Lower leg skin (tissue), 4 donors: ENCODE measurements around the gene PARD6G. TPM values are rescaled to one million over a fixed set of nuclear protein-coding genes. Genes with fewer than 3 reads are reported as not detected.

ENCODE experiments used
- DNase-seq, 2 donors: peaks; one replicate each; pipeline ENCODE4 v3.0.0-alpha.2; 2019; ENCODE audit warnings: low spot score in 2 of 2
- H3K4me3 ChIP-seq: fragments of 200-600 bp; sonication (generic); 2 replicates; pipeline ENCODE4 v1.5.1; 2017; ENCODE audit warnings: mild to moderate bottlenecking, low read depth; ENCODE audit not compliant: poor library complexity, severe bottlenecking
- POLR2A ChIP-seq, 2 donors: fragments of 450-650 bp; IDR thresholded peaks; one replicate each; pipeline ENCODE4 v1.6.1; 2016 to 2017; ENCODE audit warnings: antibody characterized with exemption in 2 of 2, mild to moderate bottlenecking in 1 of 2, moderate library complexity in 1 of 2
- WGBS, 2 donors: methylation state at CpG; one replicate each; pipeline ENCODE4 v1.1.5; 2018; 5-methylcytosine and 5-hydroxymethylcytosine counted together
- intact Hi-C: fragments of 100-400 bp; cut with DNase I; formaldehyde crosslinking; loops from one replicate; pipeline ENCODE4 v1.15.0; 2023; ENCODE audit warnings: low total_unique reads
- total RNA-seq, 4 donors: library from RNA; depleted of rRNA; stranded (reverse); fragments of >200 nt; gene quantifications; one replicate each; pipeline ENCODE4 v1.1.0, GENCODE V29; 2016
- TF ChIP-seq, protein P1 (sequence below), 3 donors: fragments of 450-650 bp; IDR thresholded peaks; one replicate each; pipeline ENCODE4 v1.5.1; 2016; ENCODE audit warnings: antibody characterized with exemption in 3 of 3, mild to moderate bottlenecking in 3 of 3, moderate library complexity in 2 of 3

PARD6G gene
- total RNA-seq, 4 donors from 2014 or later: 89.6 to 122 (median 101) TPM

DNA sequence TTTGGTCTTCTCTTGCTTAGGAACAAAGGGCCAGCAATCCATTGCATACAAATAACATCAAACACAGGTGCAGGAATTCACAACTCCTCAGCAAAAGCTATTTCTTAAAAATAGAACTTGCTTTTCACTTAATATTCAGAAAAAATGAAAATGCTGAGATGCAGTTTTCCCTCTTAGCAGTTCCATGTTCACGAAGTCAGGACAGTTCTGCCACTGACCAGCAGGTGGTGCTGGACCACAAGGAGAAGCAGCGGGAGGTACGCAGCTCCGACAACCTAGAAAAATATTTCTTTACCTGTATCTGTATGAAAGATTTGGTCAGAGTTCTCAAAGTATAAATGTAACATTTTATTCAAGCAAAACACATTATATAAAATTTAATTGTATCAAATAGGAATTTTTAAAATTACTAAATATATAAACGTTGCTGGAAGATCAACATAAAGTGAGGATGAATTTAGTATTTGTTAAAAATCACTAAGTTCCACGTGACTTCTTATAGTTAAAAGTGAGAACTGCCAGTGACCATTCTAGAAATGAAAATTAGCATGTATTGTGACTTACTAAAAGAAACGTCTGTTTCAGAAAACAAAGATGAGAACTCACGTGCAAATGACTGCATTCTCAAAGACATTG lies 89.5 kb downstream of the PARD6G start:
- TF ChIP-seq POLR2A (IDR thresholded peaks at IDR 0.05): no peak
- TF ChIP-seq, protein P1, sequence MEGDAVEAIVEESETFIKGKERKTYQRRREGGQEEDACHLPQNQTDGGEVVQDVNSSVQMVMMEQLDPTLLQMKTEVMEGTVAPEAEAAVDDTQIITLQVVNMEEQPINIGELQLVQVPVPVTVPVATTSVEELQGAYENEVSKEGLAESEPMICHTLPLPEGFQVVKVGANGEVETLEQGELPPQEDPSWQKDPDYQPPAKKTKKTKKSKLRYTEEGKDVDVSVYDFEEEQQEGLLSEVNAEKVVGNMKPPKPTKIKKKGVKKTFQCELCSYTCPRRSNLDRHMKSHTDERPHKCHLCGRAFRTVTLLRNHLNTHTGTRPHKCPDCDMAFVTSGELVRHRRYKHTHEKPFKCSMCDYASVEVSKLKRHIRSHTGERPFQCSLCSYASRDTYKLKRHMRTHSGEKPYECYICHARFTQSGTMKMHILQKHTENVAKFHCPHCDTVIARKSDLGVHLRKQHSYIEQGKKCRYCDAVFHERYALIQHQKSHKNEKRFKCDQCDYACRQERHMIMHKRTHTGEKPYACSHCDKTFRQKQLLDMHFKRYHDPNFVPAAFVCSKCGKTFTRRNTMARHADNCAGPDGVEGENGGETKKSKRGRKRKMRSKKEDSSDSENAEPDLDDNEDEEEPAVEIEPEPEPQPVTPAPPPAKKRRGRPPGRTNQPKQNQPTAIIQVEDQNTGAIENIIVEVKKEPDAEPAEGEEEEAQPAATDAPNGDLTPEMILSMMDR (IDR thresholded peaks at IDR 0.05): peak in 1 of 3 donors; percentile 65
- intact Hi-C loops: no loop called here
- peak; percentile 72 to 94 for DNase-seq
- 38 to 41% methylated on average over 8 of the region's 8 CpGs for WGBS, 2 donors
- no peak overlapping the region for H3K4me3 ChIP-seq

GRCh38 chr18:80154293-80154692 lies 93.0 kb downstream of the PARD6G start:
- H3K4me3 ChIP-seq: no peak overlapping the region
- TF ChIP-seq POLR2A (IDR thresholded peaks at IDR 0.05): no peak
- TF ChIP-seq, protein P1 (IDR thresholded peaks at IDR 0.05): no peak
- intact Hi-C loops: no loop called here
- peak in 1 of 2 donors; percentile 81 for DNase-seq
- 59 to 69% methylated on average over 6 of the region's 6 CpGs for WGBS, 2 donors

GRCh38 chr18:80149667-80150066 lies 97.6 kb downstream of the PARD6G start:
- intact Hi-C loops: no loop called here

GRCh38 chr18:80148326-80149199 lies 98.8 kb downstream of the PARD6G start:
- WGBS, 2 donors: 48 to 63% methylated on average over 34 of the region's 34 CpGs
- peak in 1 of 2 donors; percentile 84 for DNase-seq
- no peak for TF ChIP-seq POLR2A (IDR thresholded peaks at IDR 0.05)
- TF ChIP-seq, protein P1 (IDR thresholded peaks at IDR 0.05): no peak
- peak overlapping the region; percentile 29 for H3K4me3 ChIP-seq
- intact Hi-C loops: no loop called here

More at GRCh38 chr18:80149667-80150066, 97.6 kb downstream of the PARD6G start:
- no peak for DNase-seq
- TF ChIP-seq, protein P1 (IDR thresholded peaks at IDR 0.05): no peak
- TF ChIP-seq POLR2A (IDR thresholded peaks at IDR 0.05): no peak
- no peak overlapping the region for H3K4me3 ChIP-seq

DNA sequence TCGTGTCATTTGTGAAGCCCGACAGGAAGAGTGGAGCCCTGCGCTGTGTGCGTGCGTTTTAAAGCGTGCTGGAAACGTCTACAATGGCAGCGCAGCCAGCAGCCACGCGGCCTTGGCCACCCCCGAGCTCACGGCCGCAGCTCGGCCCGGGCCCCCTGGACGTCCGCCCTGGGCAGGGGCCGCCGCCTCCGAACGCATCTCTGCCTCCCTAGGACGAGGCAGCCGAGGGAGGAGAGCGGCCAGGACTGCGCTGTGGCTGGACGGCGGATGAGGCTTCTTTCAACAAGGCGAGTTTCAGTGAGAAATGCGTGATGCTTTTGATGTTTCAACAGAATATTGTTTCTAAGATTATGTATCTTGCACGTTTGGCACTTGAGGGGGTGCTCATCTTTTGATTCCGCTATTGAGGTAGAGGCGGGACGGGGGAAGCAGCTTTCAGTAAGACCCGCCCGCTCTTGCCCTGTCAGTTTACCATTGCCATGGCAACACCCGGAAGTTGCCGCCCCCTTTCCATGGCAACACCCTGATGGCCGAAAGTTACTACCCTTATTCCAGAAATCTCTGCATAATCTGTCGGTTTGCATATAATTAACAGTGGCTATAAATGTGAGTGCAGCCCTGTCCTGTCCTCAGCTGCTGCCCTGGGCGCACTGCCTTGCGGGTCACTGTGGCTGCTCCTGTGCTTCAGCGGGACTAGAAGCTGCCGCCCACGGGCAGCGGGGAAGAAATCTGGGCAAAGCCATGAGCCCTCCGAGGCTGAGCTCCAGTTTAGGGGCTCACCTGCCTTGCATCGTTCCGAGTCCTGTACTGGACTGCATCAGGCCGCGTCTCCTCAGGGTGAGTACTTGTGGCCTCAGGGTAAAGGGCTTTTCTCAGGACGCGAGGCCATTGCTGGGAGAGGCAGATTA lies 99.6 kb downstream of the PARD6G start:
- DNase-seq: peak; percentile 87 to 95
- intact Hi-C loops: no loop called here
- TF ChIP-seq, protein P1 (IDR thresholded peaks at IDR 0.05): no peak
- TF ChIP-seq POLR2A (IDR thresholded peaks at IDR 0.05): no peak
- H3K4me3 ChIP-seq: peak overlapping the region; percentile 29
- WGBS, 2 donors: 32 to 49% methylated on average over 43 to 52 of the region's 52 CpGs
